GM21515 (cell line): ENCODE measurements around the gene LYPLAL1.
"Not testable (repeated sequence)": the region's sequence is repeated elsewhere in the genome, so short reads cannot be mapped to it uniquely, and the experiment has no call there.

ENCODE experiments used
- ATAC-seq: cut with Tn5 transposase; IDR thresholded peaks from one replicate; pipeline ENCODE4 v1.9.1; 2021; ENCODE audit not compliant: unreplicated experiment

The LYPLAL1 gene

DNA sequence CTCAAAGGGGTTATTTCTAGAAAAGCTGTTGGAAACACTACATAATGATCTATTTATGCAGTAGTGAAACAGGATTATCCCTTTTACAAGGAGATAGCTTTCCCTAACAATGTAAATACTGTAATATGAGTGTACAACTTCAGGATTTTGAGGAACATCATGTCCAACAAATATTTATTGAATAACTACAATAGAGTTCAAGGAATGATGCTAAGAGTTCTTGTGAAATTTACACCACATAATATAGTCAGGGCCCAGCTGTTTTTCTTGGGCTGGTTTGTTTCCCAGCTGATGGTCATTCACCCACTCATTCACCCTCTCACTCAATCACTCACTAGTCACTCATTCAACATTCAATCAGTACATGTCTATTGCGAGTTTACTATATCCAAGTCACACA is 12.3 kb upstream of the LYPLAL1 start:
- ATAC-seq, result no peak

DNA sequence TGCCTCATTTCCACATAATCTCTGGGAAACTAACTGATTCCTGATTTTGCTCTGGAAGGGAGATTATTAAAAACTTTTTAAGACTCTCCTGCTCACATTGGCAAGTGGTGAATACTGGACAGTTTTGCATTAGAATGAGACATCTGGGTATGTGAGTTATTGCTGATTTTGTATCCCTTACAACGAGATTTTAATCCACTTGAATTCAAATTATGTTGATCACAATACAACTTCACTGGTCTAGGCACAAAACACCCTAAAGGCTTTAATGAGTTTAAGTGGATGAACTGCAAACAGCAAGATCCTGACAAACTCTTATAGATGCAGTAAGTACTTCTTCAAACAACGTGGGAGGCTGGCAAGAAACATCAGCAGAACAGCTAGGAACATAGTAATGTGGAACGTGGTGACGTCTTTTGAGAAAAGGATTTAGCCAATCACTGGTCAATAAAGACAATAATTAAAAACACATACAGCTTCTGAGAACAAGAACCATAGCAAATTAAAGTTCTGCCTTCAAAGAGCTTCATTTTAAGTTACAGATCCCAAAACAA is 10.2 kb upstream of the LYPLAL1 start:
- no peak for ATAC-seq

GRCh38 chr1:219171192-219171935 is 2.3 kb upstream of the LYPLAL1 start:
- ATAC-seq, result no peak

- ATAC-seq, result no peak
Measured at GRCh38 chr1:219172821-219173220, 857 bp upstream of the LYPLAL1 start.

DNA sequence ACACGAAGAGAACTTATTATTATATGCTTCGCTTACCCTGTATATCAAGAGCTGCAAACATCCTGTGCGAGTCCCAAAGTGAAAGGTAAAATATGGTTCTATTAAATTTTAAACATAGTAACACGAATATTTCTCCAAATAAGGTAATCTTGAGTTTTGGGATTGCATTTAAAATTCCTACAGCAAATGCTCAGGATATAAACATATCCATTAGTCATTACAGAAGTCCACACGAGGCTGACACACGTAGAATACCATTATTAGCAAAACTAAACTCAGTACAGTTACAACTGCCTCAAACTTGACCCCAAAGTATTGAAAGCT is 282 bp upstream of the LYPLAL1 start:
- peak; percentile 9 for ATAC-seq

DNA sequence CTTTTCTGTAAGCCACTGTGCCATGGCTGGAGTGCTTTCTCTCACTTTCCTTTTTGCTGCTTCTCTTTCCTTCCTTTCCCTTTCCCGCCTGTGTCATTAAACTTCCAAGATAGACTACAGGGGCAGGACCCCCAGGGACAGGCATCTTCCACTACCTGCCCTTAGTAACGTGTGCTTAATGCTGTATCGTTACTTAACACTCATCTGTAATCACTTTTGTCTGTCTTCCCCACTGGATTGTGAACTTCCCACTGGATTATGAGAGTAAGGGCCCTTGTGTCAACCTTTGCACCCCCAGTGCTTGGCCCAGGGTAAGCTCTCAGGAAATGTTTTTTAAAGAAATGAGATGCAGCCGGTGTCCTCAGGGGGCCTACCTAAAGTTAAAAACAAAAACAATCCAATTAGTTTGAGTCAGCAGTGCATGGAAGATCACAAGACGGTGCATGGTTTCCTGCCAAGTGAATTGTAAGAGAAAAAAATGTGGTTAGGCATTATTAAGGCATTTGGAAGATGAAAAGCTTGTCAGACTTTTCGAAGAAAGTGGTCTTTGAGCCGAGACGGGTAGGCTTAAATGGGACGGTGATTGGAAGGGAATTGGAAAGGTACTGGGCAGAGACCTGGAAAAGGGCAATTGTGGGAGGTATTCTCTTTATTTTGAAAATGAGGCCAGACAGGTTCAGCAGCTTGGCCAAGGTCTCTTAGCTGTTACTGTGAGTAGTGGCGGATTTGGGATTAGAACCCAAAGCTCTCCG is 958 bp downstream of the LYPLAL1 start:
- peak; percentile 36 for ATAC-seq

- ATAC-seq, result no peak
Measured at GRCh38 chr1:219175212-219175564, 1.5 kb downstream of the LYPLAL1 start.

DNA sequence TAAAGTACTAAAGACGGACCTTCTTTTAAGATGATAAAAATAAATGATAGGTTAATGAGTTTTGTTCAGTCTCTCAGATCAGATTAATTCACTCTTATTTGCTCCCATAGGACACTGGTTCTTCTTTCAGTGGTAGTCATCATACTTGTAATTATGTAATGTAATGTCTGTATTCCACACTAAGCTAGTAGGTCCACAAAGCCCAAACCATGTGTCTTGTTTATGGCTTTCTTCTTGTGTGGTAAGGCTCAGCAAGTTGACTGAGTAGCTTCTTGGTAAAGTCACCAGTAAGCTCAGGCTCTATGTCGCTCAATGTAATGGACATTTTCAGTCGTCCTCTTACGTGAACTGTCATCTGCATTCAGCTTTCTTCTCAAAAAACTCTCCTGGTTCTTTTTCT is 2.5 kb downstream of the LYPLAL1 start:
- ATAC-seq, result no peak

- ATAC-seq, result peak; percentile 26
Measured at GRCh38 chr1:219177363-219177762, 3.7 kb downstream of the LYPLAL1 start.

DNA sequence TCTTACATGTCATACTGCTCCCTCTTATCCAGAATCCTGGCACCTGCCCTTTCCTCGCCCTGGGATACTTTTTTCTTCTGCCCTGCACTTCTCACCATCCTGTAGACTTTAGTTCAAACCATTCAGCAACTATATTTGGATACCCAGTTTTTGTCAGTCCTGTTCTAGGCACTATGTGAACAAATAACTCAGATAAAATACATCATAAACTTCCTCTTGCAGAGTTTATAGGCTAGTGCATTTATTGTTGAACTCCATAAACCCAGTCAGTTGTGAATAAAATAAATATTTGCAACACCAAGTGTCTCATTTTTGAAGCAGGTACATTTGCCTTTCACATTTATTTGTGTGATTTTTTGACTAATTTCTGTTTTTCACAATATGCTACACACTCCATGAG is 4.3 kb downstream of the LYPLAL1 start:
- no peak for ATAC-seq

GRCh38 chr1:219179293-219179692 is 5.6 kb downstream of the LYPLAL1 start:
- ATAC-seq, result no peak

GRCh38 chr1:219184337-219184736 is 10.7 kb downstream of the LYPLAL1 start:
- no peak for ATAC-seq

GRCh38 chr1:219185486-219186117 is 11.9 kb downstream of the LYPLAL1 start:
- no peak for ATAC-seq

GRCh38 chr1:219188331-219188803 is 14.7 kb downstream of the LYPLAL1 start:
- ATAC-seq, result peak; percentile 42

GRCh38 chr1:219189021-219189824 is 15.5 kb downstream of the LYPLAL1 start:
- peak; percentile 73 for ATAC-seq

DNA sequence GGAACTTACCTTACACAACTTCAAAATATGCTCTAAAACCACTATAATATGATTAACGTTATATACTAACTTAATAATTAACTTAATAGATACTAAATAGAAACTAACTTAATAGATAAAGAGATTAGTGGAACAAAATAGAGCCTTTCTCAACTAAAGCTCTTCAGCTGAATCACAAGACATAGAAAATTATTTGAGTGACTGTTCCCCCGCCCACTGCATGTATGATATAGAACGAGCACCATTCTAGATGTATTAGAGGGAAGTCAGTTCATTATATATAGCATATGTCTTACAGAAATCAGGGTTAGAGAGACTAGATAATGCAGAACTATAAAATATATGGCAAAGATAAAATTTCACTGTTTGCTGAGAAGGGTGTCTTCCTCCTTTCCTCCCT is 16.3 kb downstream of the LYPLAL1 start:
- no peak for ATAC-seq

- ATAC-seq, result no peak
Measured at GRCh38 chr1:219190605-219191004, 16.9 kb downstream of the LYPLAL1 start.

GRCh38 chr1:219195833-219196232 is 22.2 kb downstream of the LYPLAL1 start:
- not testable (repeated sequence) for ATAC-seq

- ATAC-seq, result no peak
Measured at GRCh38 chr1:219201656-219202055, 28.0 kb downstream of the LYPLAL1 start.

GRCh38 chr1:219202567-219202966 is 28.9 kb downstream of the LYPLAL1 start:
- ATAC-seq, result no peak

GRCh38 chr1:219206350-219206749 is 32.7 kb downstream of the LYPLAL1 start:
- ATAC-seq, result no peak
